ENCODE measurements around the gene SART3. TPM values are rescaled to one million over a fixed set of nuclear protein-coding genes. Genes with fewer than 3 reads are reported as not detected.

The SART3 gene
- total and polyA plus RNA-seq, 8 donors = 35.1 to 81.7 (median 64.3) TPM

DNA sequence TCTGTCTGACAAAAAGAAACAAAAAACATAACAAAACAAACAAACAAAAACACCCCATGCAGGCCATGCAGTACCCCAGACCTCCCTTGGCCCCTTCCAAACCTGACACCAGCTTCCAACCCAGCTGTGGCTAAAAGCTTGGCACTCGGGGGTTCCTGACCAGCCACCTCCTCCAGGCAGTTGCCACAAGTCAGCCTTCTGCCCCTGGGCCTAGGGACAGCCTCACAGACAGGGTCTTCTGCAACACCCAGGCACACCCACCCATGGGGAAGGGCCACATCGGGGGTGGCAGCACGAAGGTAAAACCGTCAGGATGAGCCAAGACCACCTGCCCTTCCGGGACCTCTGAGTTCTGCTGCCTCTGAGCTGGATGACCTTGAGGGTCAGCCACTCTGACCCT is 47.6 kb upstream of the SART3 start:
- peaks cover 0 to 22% of the 10 kb centered on the region in 2 donors for H3K4me1 ChIP-seq
- H3K4me3 ChIP-seq = no peak overlapping the region
- H3K27ac ChIP-seq = no peak overlapping the region
- intact Hi-C loops (cut with DNase I) = no loop called here
- no peaks in the 10 kb centered on the region for H3K36me3 ChIP-seq
- peaks cover 0 to 4% of the 10 kb centered on the region in 2 donors for H3K27me3 ChIP-seq
- no peaks in the 10 kb centered on the region for H3K9me3 ChIP-seq
- DNase-seq (no peak), ATAC-seq (no peak)
- TF ChIP-seq, protein P1, sequence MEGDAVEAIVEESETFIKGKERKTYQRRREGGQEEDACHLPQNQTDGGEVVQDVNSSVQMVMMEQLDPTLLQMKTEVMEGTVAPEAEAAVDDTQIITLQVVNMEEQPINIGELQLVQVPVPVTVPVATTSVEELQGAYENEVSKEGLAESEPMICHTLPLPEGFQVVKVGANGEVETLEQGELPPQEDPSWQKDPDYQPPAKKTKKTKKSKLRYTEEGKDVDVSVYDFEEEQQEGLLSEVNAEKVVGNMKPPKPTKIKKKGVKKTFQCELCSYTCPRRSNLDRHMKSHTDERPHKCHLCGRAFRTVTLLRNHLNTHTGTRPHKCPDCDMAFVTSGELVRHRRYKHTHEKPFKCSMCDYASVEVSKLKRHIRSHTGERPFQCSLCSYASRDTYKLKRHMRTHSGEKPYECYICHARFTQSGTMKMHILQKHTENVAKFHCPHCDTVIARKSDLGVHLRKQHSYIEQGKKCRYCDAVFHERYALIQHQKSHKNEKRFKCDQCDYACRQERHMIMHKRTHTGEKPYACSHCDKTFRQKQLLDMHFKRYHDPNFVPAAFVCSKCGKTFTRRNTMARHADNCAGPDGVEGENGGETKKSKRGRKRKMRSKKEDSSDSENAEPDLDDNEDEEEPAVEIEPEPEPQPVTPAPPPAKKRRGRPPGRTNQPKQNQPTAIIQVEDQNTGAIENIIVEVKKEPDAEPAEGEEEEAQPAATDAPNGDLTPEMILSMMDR (IDR thresholded peaks at IDR 0.05) = no peak

- DNase-seq (no peak), ATAC-seq (no peak)
- no peaks in the 10 kb centered on the region for H3K9me3 ChIP-seq
- intact Hi-C loops (cut with DNase I) = no loop called here
- no peaks in the 10 kb centered on the region for H3K36me3 ChIP-seq
- no peak overlapping the region for H3K27ac ChIP-seq
- peaks cover 0 to 4% of the 10 kb centered on the region in 2 donors for H3K27me3 ChIP-seq
- H3K4me3 ChIP-seq = no peak overlapping the region
- peaks cover 0 to 17% of the 10 kb centered on the region in 2 donors for H3K4me1 ChIP-seq
- TF ChIP-seq, protein P1 (IDR thresholded peaks at IDR 0.05) = no peak
These were observed 47.1 kb upstream of the SART3 start for GRCh38 chr12:108607981-108608600.

- TF ChIP-seq, protein P1 (IDR thresholded peaks at IDR 0.05) = no peak
- no peaks in the 10 kb centered on the region for H3K9me3 ChIP-seq
- no peak overlapping the region for H3K27ac ChIP-seq
- intact Hi-C loops (cut with DNase I) = no loop called here
- ATAC-seq = no peak
- peaks cover 0 to 4% of the 10 kb centered on the region in 2 donors for H3K27me3 ChIP-seq
- peaks cover 0 to 2% of the 10 kb centered on the region in 2 donors for H3K4me1 ChIP-seq
- H3K4me3 ChIP-seq = no peak overlapping the region
- DNase-seq = peak in 1 of 4 donors; percentile 23
- no peaks in the 10 kb centered on the region for H3K36me3 ChIP-seq
These were observed 45.5 kb upstream of the SART3 start for GRCh38 chr12:108606492-108606891.

DNA sequence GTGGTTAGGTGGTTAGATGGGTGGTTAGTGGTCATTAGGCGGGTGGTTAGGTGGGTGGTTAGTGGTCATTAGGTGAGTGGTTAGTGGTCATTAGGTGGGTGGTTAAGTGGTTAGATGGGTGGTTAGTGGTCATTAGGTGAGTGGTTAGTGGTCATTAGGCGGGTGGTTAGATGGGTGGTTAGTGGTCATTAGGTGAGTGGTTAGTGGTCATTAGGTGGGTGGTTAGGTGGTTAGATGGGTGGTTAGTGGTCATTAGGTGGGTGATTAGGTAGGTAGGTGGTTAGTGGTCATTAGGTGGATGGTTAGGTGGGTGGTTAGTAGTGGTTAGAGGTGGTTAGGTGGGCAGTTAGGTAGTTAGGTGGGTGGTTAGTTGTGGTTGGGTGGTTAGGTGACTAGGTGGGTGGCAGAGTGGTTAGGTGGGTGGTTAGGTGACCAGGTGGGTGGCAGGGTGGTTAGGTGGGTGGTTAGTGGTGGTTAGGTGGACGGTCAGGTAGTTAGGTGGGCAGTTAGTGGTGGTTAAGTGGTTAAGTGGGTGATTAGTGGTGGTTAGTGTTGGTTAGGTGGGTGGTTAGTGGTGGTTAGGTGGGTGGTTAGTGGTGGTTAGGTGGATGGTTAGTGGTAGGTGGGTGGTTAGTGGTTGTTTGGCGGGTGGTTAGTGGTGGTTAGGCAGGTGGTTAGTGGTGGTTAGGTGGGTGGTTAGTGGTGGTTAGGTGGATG is 44.9 kb upstream of the SART3 start:
- Histone ChIP-seq H3K36me3 (no peaks in the 10 kb centered on the region), H3K4me3 (no peak overlapping the region), H3K27me3 (peaks cover 0 to 4% of the 10 kb centered on the region in 2 donors), H3K27ac (no peak overlapping the region), H3K9me3 (no peaks in the 10 kb centered on the region), H3K4me1 (no peaks in the 10 kb centered on the region)
- ATAC-seq (no peak), DNase-seq (no peak)
- TF ChIP-seq, protein P1 (IDR thresholded peaks at IDR 0.05) = no peak
- intact Hi-C loops (cut with DNase I) = no loop called here

DNA sequence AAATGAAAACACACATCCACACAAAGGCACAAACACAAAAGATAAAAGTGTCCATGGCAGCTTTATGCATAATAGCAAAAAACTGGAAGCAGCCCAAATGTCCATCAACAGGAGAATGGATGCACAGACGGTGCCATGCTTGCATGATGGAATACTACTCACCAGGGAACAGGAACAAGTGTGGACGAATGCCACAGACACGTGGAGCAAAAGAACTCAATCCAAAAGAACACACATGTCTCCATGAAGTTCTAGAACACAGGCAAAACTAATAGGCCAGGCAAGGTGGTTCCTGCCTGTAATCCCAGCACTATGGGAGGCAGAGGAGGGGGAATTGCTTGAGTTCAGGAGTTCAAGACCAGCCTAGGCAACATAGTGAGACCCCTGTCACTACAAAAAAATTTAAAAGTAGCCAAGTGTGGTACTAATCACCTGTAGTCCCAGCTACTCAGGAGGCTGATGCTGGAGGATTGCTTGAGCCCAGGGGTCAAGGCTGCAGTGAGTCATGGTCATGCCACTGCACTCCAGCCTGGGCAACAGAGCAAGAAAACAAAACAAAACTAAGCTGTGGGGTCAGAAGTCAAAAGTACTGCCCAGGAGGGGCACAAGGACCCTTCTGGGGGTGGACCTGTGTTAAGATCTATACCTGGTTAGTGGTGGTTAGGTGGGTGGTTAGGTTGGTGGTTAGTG is 44.2 kb upstream of the SART3 start:
- peak in 1 of 4 donors; percentile 19 for DNase-seq
- Histone ChIP-seq H3K27me3 (peaks cover 0 to 4% of the 10 kb centered on the region in 2 donors), H3K9me3 (no peaks in the 10 kb centered on the region), H3K4me3 (no peak overlapping the region), H3K27ac (no peak overlapping the region), H3K4me1 (no peaks in the 10 kb centered on the region), H3K36me3 (no peaks in the 10 kb centered on the region)
- intact Hi-C loops (cut with DNase I) = no loop called here
- no peak for ATAC-seq
- TF ChIP-seq, protein P1 (IDR thresholded peaks at IDR 0.05) = no peak
